ENCODE data around the gene SPEG.

DNA sequence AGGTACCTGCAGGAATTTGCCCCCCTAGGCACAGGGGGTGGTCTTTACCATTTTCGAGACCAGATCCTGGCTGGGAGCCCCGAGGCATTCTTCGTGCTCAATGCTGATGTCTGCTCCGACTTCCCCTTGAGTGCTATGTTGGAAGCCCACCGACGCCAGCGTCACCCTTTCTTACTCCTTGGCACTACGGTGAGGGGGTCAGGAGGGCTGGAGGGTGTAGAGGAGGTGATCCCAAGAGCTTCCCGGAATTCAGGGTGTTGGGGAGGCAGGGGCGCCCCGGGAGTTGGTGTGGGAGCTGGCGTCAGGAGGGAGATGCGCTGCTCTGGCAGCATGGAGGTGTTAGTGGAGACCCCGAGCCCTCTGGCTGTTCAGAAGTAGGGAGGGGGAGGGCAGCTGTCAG, 67.2 kb downstream of the SPEG start:
- TF ChIP-seq, protein P1, sequence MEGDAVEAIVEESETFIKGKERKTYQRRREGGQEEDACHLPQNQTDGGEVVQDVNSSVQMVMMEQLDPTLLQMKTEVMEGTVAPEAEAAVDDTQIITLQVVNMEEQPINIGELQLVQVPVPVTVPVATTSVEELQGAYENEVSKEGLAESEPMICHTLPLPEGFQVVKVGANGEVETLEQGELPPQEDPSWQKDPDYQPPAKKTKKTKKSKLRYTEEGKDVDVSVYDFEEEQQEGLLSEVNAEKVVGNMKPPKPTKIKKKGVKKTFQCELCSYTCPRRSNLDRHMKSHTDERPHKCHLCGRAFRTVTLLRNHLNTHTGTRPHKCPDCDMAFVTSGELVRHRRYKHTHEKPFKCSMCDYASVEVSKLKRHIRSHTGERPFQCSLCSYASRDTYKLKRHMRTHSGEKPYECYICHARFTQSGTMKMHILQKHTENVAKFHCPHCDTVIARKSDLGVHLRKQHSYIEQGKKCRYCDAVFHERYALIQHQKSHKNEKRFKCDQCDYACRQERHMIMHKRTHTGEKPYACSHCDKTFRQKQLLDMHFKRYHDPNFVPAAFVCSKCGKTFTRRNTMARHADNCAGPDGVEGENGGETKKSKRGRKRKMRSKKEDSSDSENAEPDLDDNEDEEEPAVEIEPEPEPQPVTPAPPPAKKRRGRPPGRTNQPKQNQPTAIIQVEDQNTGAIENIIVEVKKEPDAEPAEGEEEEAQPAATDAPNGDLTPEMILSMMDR (IDR thresholded peaks at IDR 0.05), result no peak
- TF ChIP-seq EP300 (IDR thresholded peaks at IDR 0.05) (no peak), POLR2A (IDR thresholded peaks at IDR 0.05) (no peak)

Data from sigmoid colon (tissue), 4 donors.